Measurements from ENCODE around the gene MACROH2A1. TPM values are rescaled to one million over a fixed set of nuclear protein-coding genes. Genes with fewer than 3 reads are reported as not detected.

Gene MACROH2A1
- total RNA-seq, 1 experiment from 2014 or later: 566 TPM

- no peak for DNase-seq (ENCODE audit: low spot score)
Observed at GRCh38 chr5:135436951-135437418, 38.0 kb upstream of the MACROH2A1 start.

GRCh38 chr5:135435467-135436330 lies 36.7 kb upstream of the MACROH2A1 start:
- no peak for DNase-seq (ENCODE audit: low spot score)

- no peak for DNase-seq (ENCODE audit: low spot score)
Observed at GRCh38 chr5:135434591-135435466, 35.8 kb upstream of the MACROH2A1 start.

- DNase-seq (ENCODE audit: low spot score): no peak
Observed at GRCh38 chr5:135433681-135434426, 34.8 kb upstream of the MACROH2A1 start.

GRCh38 chr5:135432113-135432512 lies 33.1 kb upstream of the MACROH2A1 start:
- no peak for DNase-seq (ENCODE audit: low spot score)

- no peak for DNase-seq (ENCODE audit: low spot score)
Observed at GRCh38 chr5:135430135-135430437, 31.1 kb upstream of the MACROH2A1 start.

GRCh38 chr5:135429301-135430134 lies 30.5 kb upstream of the MACROH2A1 start:
- no peak for DNase-seq (ENCODE audit: low spot score)

GRCh38 chr5:135428586-135428985 lies 29.6 kb upstream of the MACROH2A1 start:
- DNase-seq (ENCODE audit: low spot score): no peak

GRCh38 chr5:135426102-135427082 lies 27.4 kb upstream of the MACROH2A1 start:
- peak; percentile 78 for DNase-seq (ENCODE audit: low spot score)

GRCh38 chr5:135425641-135426040 lies 26.6 kb upstream of the MACROH2A1 start:
- no peak for DNase-seq (ENCODE audit: low spot score)

GRCh38 chr5:135423846-135424168 lies 24.8 kb upstream of the MACROH2A1 start:
- no peak for DNase-seq (ENCODE audit: low spot score)

GRCh38 chr5:135423146-135423845 lies 24.3 kb upstream of the MACROH2A1 start:
- DNase-seq (ENCODE audit: low spot score): peak; percentile 4

- DNase-seq (ENCODE audit: low spot score): no peak
Observed at GRCh38 chr5:135422419-135422818, 23.4 kb upstream of the MACROH2A1 start.

GRCh38 chr5:135417083-135417482 lies 18.1 kb upstream of the MACROH2A1 start:
- DNase-seq (ENCODE audit: low spot score): no peak

GRCh38 chr5:135405082-135405481 lies 6.1 kb upstream of the MACROH2A1 start:
- DNase-seq (ENCODE audit: low spot score): no peak

GRCh38 chr5:135402031-135402430 lies 3.0 kb upstream of the MACROH2A1 start:
- no peak for DNase-seq (ENCODE audit: low spot score)

- no peak for DNase-seq (ENCODE audit: low spot score)
Observed at GRCh38 chr5:135400866-135401265, 1.8 kb upstream of the MACROH2A1 start.

GRCh38 chr5:135399794-135400542 lies 937 bp upstream of the MACROH2A1 start:
- no peak for DNase-seq (ENCODE audit: low spot score)
